Measurements from ENCODE around the gene SLC44A2. TPM values are rescaled to one million over a fixed set of nuclear protein-coding genes. Genes with fewer than 3 reads are reported as not detected.

Gene SLC44A2
- 37.2 and 147 TPM in 2 replicates for total RNA-seq

GRCh38 chr19:10625003-10625761 is at the start of gene SLC44A2:
TSS of gene SLC44A2 (plus strand) at chr19:10625553. CDS start at chr19:10625634, 81 bp downstream.

DNA sequence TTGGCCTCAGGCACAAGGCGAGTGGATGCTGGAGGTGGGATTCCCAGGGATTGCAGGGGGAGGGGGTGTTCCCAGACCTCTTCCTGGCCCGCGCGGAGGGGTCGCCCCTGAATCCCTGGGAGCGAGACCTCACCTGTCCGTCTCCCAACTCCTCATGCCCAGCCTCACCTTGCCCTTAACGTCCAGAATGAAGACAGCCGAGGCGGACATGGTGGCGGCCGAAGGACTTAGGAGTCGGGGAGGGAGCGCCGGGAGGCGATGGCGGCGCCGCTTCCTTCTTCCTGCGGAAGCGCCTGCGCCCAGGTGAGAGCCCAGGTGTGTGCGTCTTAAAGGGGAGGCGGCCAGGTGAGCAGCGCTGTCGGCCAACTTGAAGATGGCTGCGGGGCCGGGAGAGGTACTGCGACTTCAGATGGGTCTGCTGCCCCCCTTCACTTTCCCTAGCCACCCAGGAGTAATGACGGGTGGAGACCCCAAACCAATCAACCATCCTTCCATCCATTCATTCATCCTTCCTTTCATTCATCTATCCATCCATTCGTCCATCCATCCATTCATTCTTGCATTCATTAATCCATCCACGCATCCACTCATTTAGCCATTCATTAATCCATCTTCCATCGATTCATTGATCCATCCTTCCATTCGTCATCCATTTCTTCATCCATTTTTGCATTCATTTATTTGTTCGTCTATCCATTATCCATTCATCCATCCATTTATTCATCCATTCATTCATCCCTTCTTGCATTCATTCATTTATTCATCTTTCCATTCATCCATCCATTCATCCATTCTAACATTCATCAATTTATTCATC is 38.1 kb upstream of the SLC44A2 start, which contains the start of gene AP1M2:
Gene AP1M2 (minus strand): TSS at position 291 of the 817 bp plus-strand sequence. CDS start 81 bp downstream, at position 210.

DNA sequence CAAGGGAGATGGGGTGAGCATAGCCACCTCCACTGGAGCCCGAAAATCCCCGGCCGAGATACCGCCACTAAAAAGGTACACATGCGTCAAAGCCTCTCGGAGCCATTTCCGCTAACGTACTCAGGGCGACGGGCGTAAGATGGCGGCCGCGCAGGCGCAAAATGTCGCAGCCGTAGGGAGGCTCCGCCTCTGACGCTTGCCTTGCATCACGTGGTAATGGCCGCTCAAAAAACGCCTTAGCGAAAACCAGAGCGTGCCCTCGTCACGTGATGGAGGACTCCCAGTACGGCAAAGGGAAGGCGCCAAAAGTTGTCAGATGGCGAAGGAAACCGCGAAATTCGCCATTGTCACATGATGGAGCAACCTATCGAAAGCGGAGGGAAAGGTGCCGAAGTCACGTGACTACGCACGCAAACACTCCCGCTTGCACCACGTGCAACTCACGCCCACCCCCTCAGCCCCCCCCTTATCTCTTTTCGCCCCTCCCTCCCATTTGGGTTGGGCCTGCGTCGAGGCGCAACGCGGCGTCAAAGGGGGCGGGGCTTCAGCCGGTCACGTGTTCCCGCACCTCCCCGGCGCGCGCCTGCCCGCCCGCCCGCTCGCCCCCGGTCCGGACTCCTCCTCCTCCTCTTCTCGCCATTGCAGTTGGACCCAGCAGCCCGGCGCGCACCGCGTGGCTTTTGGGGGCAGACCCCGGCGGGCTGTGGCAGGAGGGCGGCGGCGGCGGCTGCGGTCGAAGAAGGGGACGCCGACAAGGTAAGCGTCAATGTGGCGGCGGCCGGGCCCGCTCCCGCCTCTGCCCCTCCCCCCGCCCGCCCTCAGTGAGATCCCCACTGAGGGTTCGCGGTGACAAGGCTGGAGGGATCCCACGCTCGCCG is 28.6 kb downstream of the SLC44A2 start, which contains the start of gene ILF3:
Gene ILF3 (plus strand): TSS at position 615 of the 878 bp plus-strand sequence. CDS start 16,260 bp downstream, outside the sequence.

Other genes with a start within 250 kb of the SLC44A2 start
- gene TYK2, start 245.0 kb upstream of the SLC44A2 start, total RNA-seq: 110 and 147 TPM in 2 replicates
- 119 and 192 TPM in 2 replicates for gene CDC37, start 222.0 kb upstream of the SLC44A2 start, total RNA-seq
- gene PDE4A, start 205.0 kb upstream of the SLC44A2 start, total RNA-seq: 5.2 and 8.2 TPM in 2 replicates
- 63.1 and 74.4 TPM in 2 replicates for gene KEAP1, start 122.2 kb upstream of the SLC44A2 start, total RNA-seq
- 0.65 and 0.76 TPM in 2 replicates for gene S1PR5, start 108.1 kb upstream of the SLC44A2 start, total RNA-seq
- gene ATG4D, start 81.6 kb upstream of the SLC44A2 start, total RNA-seq: 36.3 and 50.5 TPM in 2 replicates
- 8.6 and 13.5 TPM in 2 replicates for gene KRI1, start 59.5 kb upstream of the SLC44A2 start, total RNA-seq
- 8.1 and 8.3 TPM in 2 replicates for gene CDKN2D, start 56.6 kb upstream of the SLC44A2 start, total RNA-seq
- gene AP1M2, start 38.2 kb upstream of the SLC44A2 start, total RNA-seq: 18.0 and 51.0 TPM in 2 replicates
- 108 and 155 TPM in 2 replicates for gene ILF3, start 28.8 kb downstream of the SLC44A2 start, total RNA-seq
- gene QTRT1, start 75.9 kb downstream of the SLC44A2 start, total RNA-seq: 30.8 and 33.2 TPM in 2 replicates
- gene DNM2, start 92.5 kb downstream of the SLC44A2 start, total RNA-seq: 127 and 194 TPM in 2 replicates
- gene TMED1, start 210.7 kb downstream of the SLC44A2 start, total RNA-seq: 49.3 and 54.4 TPM in 2 replicates
- gene C19orf38, start 222.9 kb downstream of the SLC44A2 start, total RNA-seq: not detected in 2 replicates
- gene CARM1, start 246.0 kb downstream of the SLC44A2 start, total RNA-seq: 53.9 and 67.5 TPM in 2 replicates